OCI-LY1 (cell line): Measurements from ENCODE around the gene ADSL.

Experiments
- H2AFZ ChIP-seq: fragments of 200-600 bp; sonication (generic), shearing (Covaris generic); 2 replicates; pipeline ENCODE4 v1.6.0; 2014; ENCODE audit warnings: antibody characterized with exemption, mild to moderate bottlenecking, low read length
- H3F3A ChIP-seq: fragments of 200-600 bp; sonication (generic), shearing (Covaris generic); 2 replicates; pipeline ENCODE4 v1.6.0; 2014; ENCODE audit warnings: mild to moderate bottlenecking, antibody characterized with exemption, low read length, moderate library complexity; ENCODE audit not compliant: insufficient read depth
- H3K27ac ChIP-seq: fragments of 200-600 bp; sonication (generic); 2 replicates; pipeline ENCODE4 v1.5.1; 2014; ENCODE audit warnings: low read length, mixed run types, mild to moderate bottlenecking, low read depth; ENCODE audit not compliant: poor library complexity, severe bottlenecking
- H3K27me3 ChIP-seq: fragments of 200-600 bp; sonication (generic); 2 replicates; pipeline ENCODE4 v1.6.0; 2014; ENCODE audit warnings: antibody characterized with exemption, mild to moderate bottlenecking, low read length, moderate library complexity; ENCODE audit not compliant: insufficient read depth
- H3K36me3 ChIP-seq: fragments of 200-600 bp; sonication (generic); 2 replicates; pipeline ENCODE4 v1.6.1; 2014; ENCODE audit warnings: mild to moderate bottlenecking, antibody characterized with exemption, low read length, moderate library complexity, mixed read lengths; ENCODE audit not compliant: insufficient read depth
- H3K4me1 ChIP-seq: fragments of 200-600 bp; sonication (generic); 2 replicates; pipeline ENCODE4 v1.5.1; 2014; ENCODE audit warnings: mild to moderate bottlenecking, low read length, moderate library complexity; ENCODE audit not compliant: insufficient read depth, severe bottlenecking
- H3K4me2 ChIP-seq: fragments of 200-600 bp; sonication (generic), shearing (Covaris generic); 2 replicates; pipeline ENCODE4 v1.6.1; 2014; ENCODE audit warnings: low read length
- H3K4me3 ChIP-seq: fragments of 200-600 bp; sonication (generic); 2 replicates; pipeline ENCODE4 v1.5.1; 2014; ENCODE audit warnings: low read length, low read depth, mild to moderate bottlenecking, mixed read lengths; ENCODE audit not compliant: poor library complexity, severe bottlenecking
- H3K79me2 ChIP-seq: fragments of 200-600 bp; shearing (Covaris generic); 2 replicates; pipeline ENCODE4 v1.6.1; 2016; ENCODE audit warnings: mixed run types, low read length, mixed read lengths; ENCODE audit not compliant: insufficient read depth
- H3K9ac ChIP-seq: fragments of 200-600 bp; sonication (generic), shearing (Covaris generic); 2 replicates; pipeline ENCODE4 v1.6.1; 2014; ENCODE audit warnings: mild to moderate bottlenecking, low read length, mixed read lengths
- H3K9me2 ChIP-seq: fragments of 200-600 bp; sonication (generic), shearing (Covaris generic); 2 replicates; pipeline ENCODE4 v1.6.1; 2014; ENCODE audit warnings: low read depth, mild to moderate bottlenecking, low read length, mixed read lengths
- H3K9me3 ChIP-seq: fragments of 200-600 bp; shearing (Covaris generic); 2 replicates; pipeline ENCODE4 v1.6.1; 2014; ENCODE audit warnings: low read length, mixed read lengths
- H4K20me1 ChIP-seq: fragments of 200-600 bp; sonication (generic), shearing (Covaris generic); 2 replicates; pipeline ENCODE4 v1.6.0; 2016; ENCODE audit warnings: mild to moderate bottlenecking, low read length; ENCODE audit not compliant: insufficient read depth
- EZH2 ChIP-seq: fragments of 200-600 bp; sonication (generic), shearing (Covaris generic); IDR thresholded peaks from 2 replicates; pipeline ENCODE4 v1.8.0; 2017; ENCODE audit warnings: borderline replicate concordance, mixed run types, mild to moderate bottlenecking, antibody characterized with exemption, low read length, moderate library complexity, mixed read lengths
- TF ChIP-seq, protein P1 (sequence below): fragments of 200-600 bp; sonication (generic), shearing (Covaris generic); IDR thresholded peaks from 2 replicates; pipeline ENCODE4 v1.5.1; 2017; ENCODE audit warnings: mild to moderate bottlenecking, antibody characterized with exemption, low read length, moderate library complexity, mixed read lengths

Gene ADSL

DNA sequence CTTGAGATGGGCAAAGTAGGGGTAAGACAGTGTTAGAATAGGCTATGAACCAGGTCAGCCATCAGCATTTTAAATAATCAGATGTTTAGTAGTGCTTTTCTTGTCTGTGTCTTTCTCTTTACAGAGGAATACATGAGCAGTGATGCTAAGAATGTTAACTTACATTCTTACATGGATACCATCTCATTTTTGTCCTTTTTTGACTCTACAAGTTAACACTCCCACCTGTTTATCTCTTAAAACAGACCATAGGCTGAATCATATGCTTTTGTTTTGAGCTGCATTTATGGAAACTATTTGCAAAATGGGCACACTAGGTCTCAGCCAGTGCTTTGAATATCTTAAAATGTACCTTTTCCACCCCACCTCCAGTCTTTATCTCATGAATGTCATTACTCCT, 25.6 kb upstream of the ADSL start:
- H3K36me3 ChIP-seq, result peaks cover 68% of the 10 kb centered on the region
- H3K9me2 ChIP-seq, result no peaks in the 10 kb centered on the region
- peaks cover 38% of the 10 kb centered on the region for H3K4me1 ChIP-seq
- no peak overlapping the region for H3K9ac ChIP-seq
- TF ChIP-seq EZH2, result no peak
- TF ChIP-seq, protein P1, sequence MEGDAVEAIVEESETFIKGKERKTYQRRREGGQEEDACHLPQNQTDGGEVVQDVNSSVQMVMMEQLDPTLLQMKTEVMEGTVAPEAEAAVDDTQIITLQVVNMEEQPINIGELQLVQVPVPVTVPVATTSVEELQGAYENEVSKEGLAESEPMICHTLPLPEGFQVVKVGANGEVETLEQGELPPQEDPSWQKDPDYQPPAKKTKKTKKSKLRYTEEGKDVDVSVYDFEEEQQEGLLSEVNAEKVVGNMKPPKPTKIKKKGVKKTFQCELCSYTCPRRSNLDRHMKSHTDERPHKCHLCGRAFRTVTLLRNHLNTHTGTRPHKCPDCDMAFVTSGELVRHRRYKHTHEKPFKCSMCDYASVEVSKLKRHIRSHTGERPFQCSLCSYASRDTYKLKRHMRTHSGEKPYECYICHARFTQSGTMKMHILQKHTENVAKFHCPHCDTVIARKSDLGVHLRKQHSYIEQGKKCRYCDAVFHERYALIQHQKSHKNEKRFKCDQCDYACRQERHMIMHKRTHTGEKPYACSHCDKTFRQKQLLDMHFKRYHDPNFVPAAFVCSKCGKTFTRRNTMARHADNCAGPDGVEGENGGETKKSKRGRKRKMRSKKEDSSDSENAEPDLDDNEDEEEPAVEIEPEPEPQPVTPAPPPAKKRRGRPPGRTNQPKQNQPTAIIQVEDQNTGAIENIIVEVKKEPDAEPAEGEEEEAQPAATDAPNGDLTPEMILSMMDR, result no peak
- no peak overlapping the region for H3K4me3 ChIP-seq
- peak overlapping the region; percentile 7 for H3K27ac ChIP-seq
- H3K79me2 ChIP-seq, result no peaks in the 10 kb centered on the region
- H4K20me1 ChIP-seq, result no peaks in the 10 kb centered on the region
- no peak overlapping the region for H3K4me2 ChIP-seq
- H3K27me3 ChIP-seq, result no peaks in the 10 kb centered on the region
- no peaks in the 10 kb centered on the region for H3F3A ChIP-seq
- H2AFZ ChIP-seq, result no peak overlapping the region
- no peaks in the 10 kb centered on the region for H3K9me3 ChIP-seq

DNA sequence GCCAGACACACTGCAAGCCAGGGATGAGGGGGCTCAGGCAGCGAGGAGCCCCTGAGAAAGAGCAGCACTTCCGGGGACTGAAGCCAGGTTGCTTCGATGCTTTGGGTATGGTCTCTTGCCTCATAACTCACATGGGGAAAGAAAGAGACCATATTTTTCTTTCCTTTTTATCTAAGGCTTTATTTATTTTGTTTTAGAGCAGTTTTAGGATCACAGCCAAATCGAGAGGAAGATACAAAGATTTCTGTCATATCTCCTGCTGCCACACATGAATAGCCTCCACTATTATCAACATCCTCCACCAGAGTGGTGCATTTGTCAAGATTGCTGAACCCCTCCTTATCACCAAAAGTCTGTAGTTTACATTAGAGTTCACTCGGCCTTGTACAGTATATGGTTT, 24.3 kb upstream of the ADSL start:
- Histone ChIP-seq H3K4me3 (no peak overlapping the region), H3K9me3 (no peaks in the 10 kb centered on the region), H4K20me1 (no peaks in the 10 kb centered on the region), H3K4me1 (peaks cover 38% of the 10 kb centered on the region), H2AFZ (no peak overlapping the region), H3F3A (no peaks in the 10 kb centered on the region), H3K36me3 (peaks cover 58% of the 10 kb centered on the region; the same call in 1 of the 2 replicates), H3K4me2 (no peak overlapping the region; the same call in 1 of the 2 replicates), H3K9ac (no peak overlapping the region), H3K9me2 (no peaks in the 10 kb centered on the region), H3K27ac (peak overlapping the region; percentile 77), H3K79me2 (no peaks in the 10 kb centered on the region), H3K27me3 (no peaks in the 10 kb centered on the region)
- TF ChIP-seq, protein P1, result no peak
- no peak for TF ChIP-seq EZH2

DNA sequence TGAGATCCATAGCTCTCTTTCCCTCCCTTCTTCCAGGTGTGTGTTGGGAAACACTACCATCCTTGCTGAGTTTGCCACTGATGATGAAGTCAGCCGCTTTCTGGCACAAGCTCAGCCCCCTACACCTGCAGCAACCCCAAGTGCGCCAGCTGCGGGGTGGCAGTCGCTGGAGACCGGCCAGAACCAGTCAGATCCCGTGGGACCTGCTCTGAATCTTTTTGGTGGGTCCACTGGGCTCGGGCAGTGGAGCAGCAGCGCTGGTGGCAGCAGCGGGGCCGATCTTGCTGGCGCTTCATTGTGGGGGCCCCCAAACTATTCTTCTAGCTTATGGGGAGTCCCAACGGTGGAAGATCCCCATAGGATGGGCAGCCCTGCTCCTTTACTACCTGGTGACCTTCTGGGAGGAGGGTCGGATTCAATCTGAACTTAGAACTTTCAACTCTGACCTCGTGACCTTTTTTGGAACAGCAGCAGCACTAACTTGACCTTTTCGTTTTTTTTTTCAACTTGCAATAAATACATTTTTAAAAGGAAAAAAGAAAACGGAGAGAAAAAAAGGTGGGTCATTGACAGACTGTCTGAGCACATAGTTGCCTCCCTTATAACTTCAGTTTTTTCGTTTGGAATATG, 23.4 kb upstream of the ADSL start:
- peak overlapping the region; percentile 13; the same call in 1 of the 2 replicates for H3K4me2 ChIP-seq
- peaks cover 38% of the 10 kb centered on the region for H3K4me1 ChIP-seq
- TF ChIP-seq EZH2, result no peak
- TF ChIP-seq, protein P1, result no peak
- H3K9me3 ChIP-seq, result no peaks in the 10 kb centered on the region
- H3K4me3 ChIP-seq, result no peak overlapping the region
- no peak overlapping the region for H3K9ac ChIP-seq
- peaks cover 53% of the 10 kb centered on the region; the same call in 1 of the 2 replicates for H3K36me3 ChIP-seq
- H3K27ac ChIP-seq, result peak overlapping the region; percentile 77
- H3K27me3 ChIP-seq, result no peaks in the 10 kb centered on the region
- H3K79me2 ChIP-seq, result no peaks in the 10 kb centered on the region
- H3K9me2 ChIP-seq, result no peaks in the 10 kb centered on the region
- no peak overlapping the region for H2AFZ ChIP-seq
- H4K20me1 ChIP-seq, result no peaks in the 10 kb centered on the region
- H3F3A ChIP-seq, result no peaks in the 10 kb centered on the region
